ENCODE results near the gene HPCA.

DNA sequence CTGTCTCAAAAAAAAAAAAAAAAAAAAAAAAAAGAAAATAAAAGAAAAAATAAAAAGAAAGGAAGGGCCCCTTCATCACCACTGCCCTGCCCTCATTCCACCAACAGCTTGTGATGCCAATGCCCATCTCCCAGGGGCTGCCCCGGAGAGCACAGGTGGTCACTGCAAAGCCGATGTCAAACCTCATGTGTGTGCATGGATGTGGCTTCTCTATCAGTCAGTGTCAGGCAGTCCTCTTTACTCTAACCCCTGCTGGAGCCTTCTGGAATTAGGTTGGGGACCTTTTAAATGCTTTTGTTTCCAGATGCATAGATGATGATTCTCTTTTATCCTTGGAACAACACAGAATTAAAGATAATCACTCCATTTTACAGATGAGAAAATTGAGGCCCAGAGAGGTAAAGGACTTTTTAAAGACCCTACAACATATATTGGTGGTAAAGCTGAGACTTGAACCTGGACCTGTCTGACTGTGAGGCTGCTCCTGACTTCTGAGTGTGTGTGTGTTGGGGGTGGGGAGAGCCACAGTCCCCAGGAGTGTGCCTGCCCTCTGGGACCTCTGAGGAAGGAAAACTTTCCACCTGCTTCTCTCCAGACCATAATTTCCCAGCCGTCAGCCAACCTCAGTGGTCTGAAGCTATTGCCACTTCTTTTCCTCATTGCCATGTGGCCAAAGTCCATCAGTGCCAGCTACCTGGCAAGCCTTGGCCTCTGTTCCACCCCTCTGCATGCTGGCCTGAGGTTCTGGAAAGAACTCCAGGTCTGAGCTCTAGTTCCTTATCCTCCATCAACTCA lies 17.9 kb downstream of the HPCA start:
- TF ChIP-seq GABPA (IDR thresholded peaks at IDR 0.05; ENCODE audit: low read depth, low read length) (no peak), GABPA (CRISPR knock-in tag; IDR thresholded peaks at IDR 0.05; ENCODE audit: low read depth) (no peak), POLR2A (IDR thresholded peaks at IDR 0.05; ENCODE audit: insufficient read depth in 1 of 2, low read depth in 2 of 2, low read length in 2 of 2) (no peak), ZFX (CRISPR knock-in tag; IDR thresholded peaks at IDR 0.05; ENCODE audit: low read depth) (no peak), BHLHE40 (IDR thresholded peaks at IDR 0.05; ENCODE audit: low read length) (no peak), TOPORS (CRISPR knock-in tag; IDR thresholded peaks at IDR 0.05) (no peak), NPAS2 (CRISPR knock-in tag; IDR thresholded peaks at IDR 0.05; ENCODE audit: borderline replicate concordance) (no peak)
- TF ChIP-seq, protein P1, sequence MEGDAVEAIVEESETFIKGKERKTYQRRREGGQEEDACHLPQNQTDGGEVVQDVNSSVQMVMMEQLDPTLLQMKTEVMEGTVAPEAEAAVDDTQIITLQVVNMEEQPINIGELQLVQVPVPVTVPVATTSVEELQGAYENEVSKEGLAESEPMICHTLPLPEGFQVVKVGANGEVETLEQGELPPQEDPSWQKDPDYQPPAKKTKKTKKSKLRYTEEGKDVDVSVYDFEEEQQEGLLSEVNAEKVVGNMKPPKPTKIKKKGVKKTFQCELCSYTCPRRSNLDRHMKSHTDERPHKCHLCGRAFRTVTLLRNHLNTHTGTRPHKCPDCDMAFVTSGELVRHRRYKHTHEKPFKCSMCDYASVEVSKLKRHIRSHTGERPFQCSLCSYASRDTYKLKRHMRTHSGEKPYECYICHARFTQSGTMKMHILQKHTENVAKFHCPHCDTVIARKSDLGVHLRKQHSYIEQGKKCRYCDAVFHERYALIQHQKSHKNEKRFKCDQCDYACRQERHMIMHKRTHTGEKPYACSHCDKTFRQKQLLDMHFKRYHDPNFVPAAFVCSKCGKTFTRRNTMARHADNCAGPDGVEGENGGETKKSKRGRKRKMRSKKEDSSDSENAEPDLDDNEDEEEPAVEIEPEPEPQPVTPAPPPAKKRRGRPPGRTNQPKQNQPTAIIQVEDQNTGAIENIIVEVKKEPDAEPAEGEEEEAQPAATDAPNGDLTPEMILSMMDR (CRISPR knock-in tag; IDR thresholded peaks at IDR 0.05): no peak
